Measurements from ENCODE around the gene AIG1.

GRCh38 chr6:143290206-143290605 is 229.5 kb downstream of the AIG1 start:
- TF ChIP-seq CTCF (IDR thresholded peaks at IDR 0.05) (no peak), EZH2phosphoT487 (IDR thresholded peaks at IDR 0.05) (no peak)
